HPDE6-E6E7 (cell line): ENCODE results near the gene GLTPD2.
A peak's percentile ranks its signal among the peaks of the same experiment; 100 is the strongest.

Experiments
- DNase-seq: peaks from one replicate; pipeline ENCODE4 v3.0.0; 2011; ENCODE audit warnings: missing footprints; ENCODE audit errors: extremely low spot score

Gene GLTPD2

GRCh38 chr17:4771519-4772234, 17.1 kb upstream of the GLTPD2 start, which contains the start of gene TM4SF5:
Gene TM4SF5, plus strand, starts transcription at chr17:4771886. Its CDS starts 37 bp downstream, at chr17:4771923.
- DNase-seq: no peak

GRCh38 chr17:4772235-4772613, 16.5 kb upstream of the GLTPD2 start:
- DNase-seq: no peak

- no peak for DNase-seq
These were observed 10.6 kb upstream of the GLTPD2 start for GRCh38 chr17:4777969-4778760.

GRCh38 chr17:4780325-4780955, 8.3 kb upstream of the GLTPD2 start:
- no peak for DNase-seq

- no peak for DNase-seq
These were observed 6.1 kb upstream of the GLTPD2 start for GRCh38 chr17:4782652-4783051.

- no peak for DNase-seq
These were observed 3.3 kb upstream of the GLTPD2 start for GRCh38 chr17:4785311-4786105.

GRCh38 chr17:4786106-4786511, 2.7 kb upstream of the GLTPD2 start, which contains the start of gene VMO1:
Gene VMO1, minus strand, starts transcription at chr17:4786364. Its CDS starts 12 bp downstream, at chr17:4786352.
- DNase-seq: no peak

- no peak for DNase-seq
These were observed 2.2 kb upstream of the GLTPD2 start for GRCh38 chr17:4786516-4786915.

GRCh38 chr17:4788159-4788806, 481 bp upstream of the GLTPD2 start:
- no peak for DNase-seq

- DNase-seq: no peak
These were observed 862 bp downstream of the GLTPD2 start for GRCh38 chr17:4789701-4789950.

GRCh38 chr17:4789951-4790704, 1.4 kb downstream of the GLTPD2 start:
- peak; percentile 94 for DNase-seq

GRCh38 chr17:4790705-4791088, 1.9 kb downstream of the GLTPD2 start:
- DNase-seq: no peak

- no peak for DNase-seq
These were observed 6.4 kb downstream of the GLTPD2 start for GRCh38 chr17:4795168-4795567.

- DNase-seq: no peak
These were observed 7.8 kb downstream of the GLTPD2 start for GRCh38 chr17:4796552-4796920.

- DNase-seq: no peak
These were observed 11.9 kb downstream of the GLTPD2 start for GRCh38 chr17:4800462-4801196.

- no peak for DNase-seq
These were observed 13.5 kb downstream of the GLTPD2 start, which contains the start of gene C17orf114 for GRCh38 chr17:4802228-4802627. Gene C17orf114, minus strand, starts transcription at chr17:4802328.

GRCh38 chr17:4806456-4806776, 17.7 kb downstream of the GLTPD2 start:
- no peak for DNase-seq

- peak; percentile 91 for DNase-seq
These were observed 18.2 kb downstream of the GLTPD2 start, which contains the start of gene PLD2 for GRCh38 chr17:4806777-4807604. Gene PLD2, plus strand, starts transcription at chr17:4807152. Its CDS starts 621 bp downstream, at chr17:4807773.
